HG02973 (cell line): ENCODE data around the gene KRT83.
"Not testable (repeated sequence)": the region's sequence is repeated elsewhere in the genome, so short reads cannot be mapped to it uniquely, and the experiment has no call there.

Experiments used
- ATAC-seq: cut with Tn5 transposase; IDR thresholded peaks from one replicate; pipeline ENCODE4 v1.9.1; 2021; ENCODE audit warnings: moderate library complexity; ENCODE audit not compliant: unreplicated experiment

KRT83 gene

GRCh38 chr12:52287816-52288805 lies 33.1 kb downstream of the KRT83 start:
- ATAC-seq = not testable (repeated sequence)

GRCh38 chr12:52286857-52287785 lies 34.1 kb downstream of the KRT83 start:
- ATAC-seq = not testable (repeated sequence)

GRCh38 chr12:52285851-52286530 lies 35.2 kb downstream of the KRT83 start:
- no peak for ATAC-seq

- ATAC-seq = no peak
These were observed 35.9 kb downstream of the KRT83 start for GRCh38 chr12:52285172-52285745.

GRCh38 chr12:52284562-52285171 lies 36.5 kb downstream of the KRT83 start:
- ATAC-seq = no peak

GRCh38 chr12:52280796-52281560 lies 40.2 kb downstream of the KRT83 start:
- ATAC-seq = no peak

GRCh38 chr12:52280319-52280795 lies 40.8 kb downstream of the KRT83 start:
- ATAC-seq = no peak

GRCh38 chr12:52279422-52280318 lies 41.5 kb downstream of the KRT83 start:
- ATAC-seq = no peak

GRCh38 chr12:52278575-52279421 lies 42.4 kb downstream of the KRT83 start:
- no peak for ATAC-seq

GRCh38 chr12:52277486-52278245 lies 43.5 kb downstream of the KRT83 start:
- ATAC-seq = no peak

GRCh38 chr12:52275686-52276085 lies 45.5 kb downstream of the KRT83 start:
- no peak for ATAC-seq

- no peak for ATAC-seq
These were observed 46.6 kb downstream of the KRT83 start, which contains the start of gene KRT86 for GRCh38 chr12:52274521-52275120. TSS of gene KRT86 (plus strand) at chr12:52274645. CDS start at chr12:52301917, 27,272 bp downstream.

- no peak for ATAC-seq
These were observed 50.0 kb downstream of the KRT83 start for GRCh38 chr12:52271158-52271557.

GRCh38 chr12:52270541-52271070 lies 50.6 kb downstream of the KRT83 start:
- no peak for ATAC-seq

GRCh38 chr12:52268212-52268611 lies 53.0 kb downstream of the KRT83 start:
- no peak for ATAC-seq

GRCh38 chr12:52267699-52268098 lies 53.5 kb downstream of the KRT83 start:
- ATAC-seq = no peak
